K562 (cell line): Measurements from ENCODE around the gene KRR1. TPM values are rescaled to one million over a fixed set of nuclear protein-coding genes. Genes with fewer than 3 reads are reported as not detected.

Source experiments
- CTCF ChIP-seq, 3 experiments: IDR thresholded peaks in 2 of 3; conservative IDR thresholded peaks in 1 of 3; 2 replicates each; pipeline ENCODE4 v1.5.1; 2011 to 2012; ENCODE audit warnings: low read length in 3 of 3, mild to moderate bottlenecking in 3 of 3, control low read depth in 2 of 3, improper control_type of control experiment in 1 of 3, inconsistent platforms in 1 of 3, low read depth in 1 of 3, mixed read lengths in 1 of 3, moderate library complexity in 1 of 3; ENCODE audit not compliant: insufficient read depth in 2 of 3
- REST ChIP-seq, 2 experiments: fragments of 450-650 bp; formaldehyde crosslinking in 1 of 2; IDR thresholded peaks; 2 replicates each; pipeline versions ENCODE4 v1.4.0 to v1.6.1; 2014 to 2020; ENCODE audit warnings: mild to moderate bottlenecking in 2 of 2, borderline replicate concordance in 1 of 2, low read depth in 1 of 2
- polyA plus RNA-seq, 8 experiments: library from polyadenylated mRNA; depleted of rRNA in 4 of 8; stranded (reverse) in 5 of 8; unstranded in 3 of 8; fragments of >200 nt; fragmentation: Nextera tagmentation in 2 of 8; fragmentation: Illumina TruSeq in 1 of 8; extraction: Ambion mirVana in 2 of 8; extraction: Trizol in 1 of 8; gene quantifications; 2 replicates each; pipeline versions ENCODE4 v1.2.1 to v1.2.3, GENCODE V29; 2011 to 2014; ENCODE audit warnings: inconsistent platforms in 1 of 8, missing spikeins in 1 of 8
- total RNA-seq, 7 experiments: library from RNA; depleted of rRNA in 6 of 7; stranded (reverse); fragments of >200 nt in 6 of 7; fragmentation: Illumina TruSeq in 2 of 7; extraction: Trizol in 2 of 7; gene quantifications; 2 replicates each; pipeline versions ENCODE4 v1.2.1 to v1.2.3, GENCODE V29; 2011 to 2021; ENCODE audit warnings: low replicate concordance in 1 of 7

KRR1 gene
- total and polyA plus RNA-seq, 9 of the 15 experiments (the other 6 are each of a cell fraction or from before 2014, with no cell fraction given) = 42.6 to 102 (median 61.0) TPM

GRCh38 chr12:75526655-75527511, 15.5 kb upstream of the KRR1 start (continued):
- TF ChIP-seq REST (IDR thresholded peaks at IDR 0.05; ENCODE audit: borderline replicate concordance) (peak; percentile 69), REST (CRISPR knock-in tag; IDR thresholded peaks at IDR 0.05; ENCODE audit: low read depth) (no peak), CTCF (IDR thresholded peaks at IDR 0.05 in 2 of 3, conservative IDR thresholded peaks at IDR 0.05 in 1 of 3; ENCODE audit: insufficient read depth in 2 of 3, low read depth in 1 of 3, low read length in 3 of 3) (peak; percentile 28 to 70 (median 65); a peak in 5 of 6 replicates)
